ENCODE data around the gene ESRRB.

ESRRB gene

DNA sequence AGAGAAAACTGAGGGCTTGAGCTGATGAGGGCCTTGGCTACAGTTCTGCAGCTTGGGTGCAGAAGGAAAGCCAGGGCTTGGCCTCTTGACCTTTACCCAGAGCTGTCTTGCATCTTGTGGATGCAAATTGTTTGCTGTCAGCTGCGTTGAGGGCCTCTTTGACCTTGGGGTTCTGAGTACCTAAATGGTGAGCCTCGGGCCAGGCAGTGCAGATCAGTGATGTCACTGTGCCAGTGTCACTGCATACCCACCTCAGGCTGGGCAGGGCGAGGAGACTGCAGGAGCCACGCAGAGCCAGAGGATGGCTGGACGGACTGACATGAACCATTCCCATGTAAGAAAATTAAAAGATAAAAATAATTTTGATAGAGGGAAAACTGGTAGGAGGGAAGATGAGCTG is 18.6 kb downstream of the ESRRB start:
- no peak overlapping the region for H3K4me3 ChIP-seq (ENCODE audit: control insufficient read depth, low read depth, low read length)
- DNase-seq (ENCODE audit: low read depth): no peak
- TF ChIP-seq, protein P1, sequence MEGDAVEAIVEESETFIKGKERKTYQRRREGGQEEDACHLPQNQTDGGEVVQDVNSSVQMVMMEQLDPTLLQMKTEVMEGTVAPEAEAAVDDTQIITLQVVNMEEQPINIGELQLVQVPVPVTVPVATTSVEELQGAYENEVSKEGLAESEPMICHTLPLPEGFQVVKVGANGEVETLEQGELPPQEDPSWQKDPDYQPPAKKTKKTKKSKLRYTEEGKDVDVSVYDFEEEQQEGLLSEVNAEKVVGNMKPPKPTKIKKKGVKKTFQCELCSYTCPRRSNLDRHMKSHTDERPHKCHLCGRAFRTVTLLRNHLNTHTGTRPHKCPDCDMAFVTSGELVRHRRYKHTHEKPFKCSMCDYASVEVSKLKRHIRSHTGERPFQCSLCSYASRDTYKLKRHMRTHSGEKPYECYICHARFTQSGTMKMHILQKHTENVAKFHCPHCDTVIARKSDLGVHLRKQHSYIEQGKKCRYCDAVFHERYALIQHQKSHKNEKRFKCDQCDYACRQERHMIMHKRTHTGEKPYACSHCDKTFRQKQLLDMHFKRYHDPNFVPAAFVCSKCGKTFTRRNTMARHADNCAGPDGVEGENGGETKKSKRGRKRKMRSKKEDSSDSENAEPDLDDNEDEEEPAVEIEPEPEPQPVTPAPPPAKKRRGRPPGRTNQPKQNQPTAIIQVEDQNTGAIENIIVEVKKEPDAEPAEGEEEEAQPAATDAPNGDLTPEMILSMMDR (IDR thresholded peaks at IDR 0.05; ENCODE audit: control insufficient read depth, insufficient read depth, low read depth, low read length, missing control alignments): no peak

DNA sequence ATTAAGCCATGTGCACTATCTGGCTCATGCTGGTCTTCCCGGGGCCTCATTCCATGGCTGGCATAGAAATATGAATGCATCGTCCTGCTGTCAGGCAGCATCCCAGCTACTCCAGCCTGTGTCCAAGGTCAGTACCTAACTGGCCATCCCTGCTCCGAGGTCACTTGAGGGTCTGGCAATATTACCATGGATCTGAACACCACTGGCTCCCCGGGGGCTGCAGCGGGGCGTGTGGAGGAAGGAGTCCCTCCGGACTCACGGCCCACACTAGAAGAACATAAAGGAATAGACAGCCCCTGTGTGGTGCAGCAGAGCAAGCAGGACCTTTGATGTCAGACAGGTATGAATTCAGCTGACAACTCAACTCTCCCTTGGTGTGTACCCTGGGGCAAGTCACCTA is 19.2 kb downstream of the ESRRB start:
- TF ChIP-seq, protein P1 (IDR thresholded peaks at IDR 0.05; ENCODE audit: control insufficient read depth, insufficient read depth, low read depth, low read length, missing control alignments): no peak
- no peak overlapping the region for H3K4me3 ChIP-seq (ENCODE audit: control insufficient read depth, low read depth, low read length)
- DNase-seq (ENCODE audit: low read depth): no peak

DNA sequence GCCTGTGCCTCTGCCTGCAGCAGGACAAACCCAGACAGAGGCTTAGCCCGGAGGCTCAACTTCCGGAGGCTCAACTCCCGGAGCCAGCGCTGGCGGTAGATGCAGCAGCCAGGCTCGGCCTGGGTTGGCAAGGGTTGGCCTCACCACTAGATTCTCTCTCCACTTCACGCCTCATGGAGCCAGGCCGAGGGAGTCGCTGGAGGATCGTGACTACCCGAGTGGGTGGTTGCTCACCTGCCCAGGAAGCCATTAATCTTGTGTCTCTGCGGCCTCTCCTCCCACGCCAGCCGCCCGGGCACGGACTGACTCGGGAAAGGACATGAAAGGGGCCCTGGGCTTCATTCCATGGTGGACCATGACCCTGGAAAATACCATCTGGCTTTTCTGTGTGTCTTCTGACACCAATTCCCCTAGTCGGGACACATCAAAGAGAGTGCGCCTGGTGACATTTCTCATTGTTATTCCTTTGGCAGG is 20.8 kb downstream of the ESRRB start:
- TF ChIP-seq, protein P1 (IDR thresholded peaks at IDR 0.05; ENCODE audit: control insufficient read depth, insufficient read depth, low read depth, low read length, missing control alignments): no peak
- no peak overlapping the region for H3K4me3 ChIP-seq (ENCODE audit: control insufficient read depth, low read depth, low read length)
- DNase-seq (ENCODE audit: low read depth): no peak

DNA sequence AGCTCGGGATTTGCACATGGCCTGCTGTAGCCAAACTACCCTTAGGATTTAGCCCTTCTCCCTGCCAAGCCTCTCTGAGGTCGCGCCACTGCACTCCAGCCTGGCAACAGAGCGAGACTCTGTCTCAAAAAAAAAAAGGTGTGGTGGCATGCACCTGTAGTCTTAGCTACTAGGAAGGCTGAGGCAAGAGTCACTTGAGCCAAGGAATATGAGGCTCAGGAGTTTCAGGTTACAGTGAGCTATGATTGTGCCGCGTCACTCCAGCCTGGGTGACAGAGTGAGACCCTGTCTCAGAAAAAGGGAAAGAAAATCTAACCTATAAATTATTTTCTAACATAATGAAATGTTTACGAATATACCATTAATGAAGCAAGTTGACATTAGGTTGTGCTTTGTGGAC is 29.7 kb downstream of the ESRRB start:
- no peak overlapping the region for H3K4me3 ChIP-seq (ENCODE audit: control insufficient read depth, low read depth, low read length)
- TF ChIP-seq, protein P1 (IDR thresholded peaks at IDR 0.05; ENCODE audit: control insufficient read depth, insufficient read depth, low read depth, low read length, missing control alignments): no peak
- no peak for DNase-seq (ENCODE audit: low read depth)

DNA sequence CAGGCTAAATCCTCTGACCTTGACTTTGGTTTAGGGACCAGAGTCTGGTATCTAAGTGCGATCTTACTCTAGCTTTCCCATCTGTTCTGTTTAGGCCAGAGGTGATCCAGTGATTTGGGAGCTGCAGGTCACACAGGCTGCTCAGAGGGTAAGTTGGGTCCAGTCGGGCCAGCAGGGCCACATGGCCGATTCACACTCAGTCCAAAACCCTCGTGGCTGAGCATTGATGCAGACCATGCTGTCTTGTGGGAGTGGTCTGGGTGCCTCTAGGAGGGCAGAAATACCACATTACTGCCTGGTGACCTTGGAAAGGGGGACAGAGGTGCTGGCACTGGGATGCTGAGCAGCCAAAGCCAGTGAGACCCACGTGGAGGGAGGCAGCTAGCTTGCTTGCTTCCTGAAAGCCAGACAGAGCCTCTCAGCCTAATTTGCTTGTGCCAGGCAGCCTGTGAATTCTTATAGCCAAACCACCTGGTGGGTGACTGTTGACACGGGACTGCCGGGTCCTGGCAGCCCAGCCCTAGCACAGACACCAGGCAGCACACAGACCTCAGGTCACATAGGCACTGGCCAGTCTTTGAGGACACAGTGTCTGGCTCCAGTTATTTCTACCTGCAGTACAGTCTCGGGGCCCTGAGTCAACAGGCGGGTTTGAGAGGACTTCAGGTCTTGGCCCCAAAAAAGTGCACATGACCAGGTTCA is 31.7 kb downstream of the ESRRB start:
- TF ChIP-seq, protein P1 (IDR thresholded peaks at IDR 0.05; ENCODE audit: control insufficient read depth, insufficient read depth, low read depth, low read length, missing control alignments): no peak
- no peak for DNase-seq (ENCODE audit: low read depth)
- H3K4me3 ChIP-seq (ENCODE audit: control insufficient read depth, low read depth, low read length): no peak overlapping the region

DNA sequence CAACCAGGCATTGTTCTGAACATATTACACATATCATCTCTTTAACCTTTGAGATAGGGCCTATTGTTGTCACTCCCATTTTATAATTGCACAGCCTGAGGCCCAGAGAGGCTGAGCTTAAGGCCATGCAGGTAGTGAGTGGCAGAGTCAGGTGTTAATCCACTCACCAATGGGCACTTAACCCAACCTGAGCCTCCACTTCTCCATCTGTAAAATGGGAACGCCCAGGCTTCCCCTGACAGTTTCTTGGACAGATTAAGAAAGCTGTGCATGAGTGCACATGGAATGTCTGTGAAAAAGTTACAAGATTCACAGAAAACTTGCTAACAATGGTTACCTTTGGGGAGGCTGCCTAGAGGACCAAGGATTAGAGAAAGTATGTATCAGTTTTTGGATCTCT is 32.9 kb downstream of the ESRRB start:
- H3K4me3 ChIP-seq (ENCODE audit: control insufficient read depth, low read depth, low read length): no peak overlapping the region
- TF ChIP-seq, protein P1 (IDR thresholded peaks at IDR 0.05; ENCODE audit: control insufficient read depth, insufficient read depth, low read depth, low read length, missing control alignments): no peak
- no peak for DNase-seq (ENCODE audit: low read depth)
